ENCODE data around the gene ZBTB7C.
"Not testable (repeated sequence)": the region's sequence is repeated elsewhere in the genome, so short reads cannot be mapped to it uniquely, and the experiment has no call there.

Gene ZBTB7C

DNA sequence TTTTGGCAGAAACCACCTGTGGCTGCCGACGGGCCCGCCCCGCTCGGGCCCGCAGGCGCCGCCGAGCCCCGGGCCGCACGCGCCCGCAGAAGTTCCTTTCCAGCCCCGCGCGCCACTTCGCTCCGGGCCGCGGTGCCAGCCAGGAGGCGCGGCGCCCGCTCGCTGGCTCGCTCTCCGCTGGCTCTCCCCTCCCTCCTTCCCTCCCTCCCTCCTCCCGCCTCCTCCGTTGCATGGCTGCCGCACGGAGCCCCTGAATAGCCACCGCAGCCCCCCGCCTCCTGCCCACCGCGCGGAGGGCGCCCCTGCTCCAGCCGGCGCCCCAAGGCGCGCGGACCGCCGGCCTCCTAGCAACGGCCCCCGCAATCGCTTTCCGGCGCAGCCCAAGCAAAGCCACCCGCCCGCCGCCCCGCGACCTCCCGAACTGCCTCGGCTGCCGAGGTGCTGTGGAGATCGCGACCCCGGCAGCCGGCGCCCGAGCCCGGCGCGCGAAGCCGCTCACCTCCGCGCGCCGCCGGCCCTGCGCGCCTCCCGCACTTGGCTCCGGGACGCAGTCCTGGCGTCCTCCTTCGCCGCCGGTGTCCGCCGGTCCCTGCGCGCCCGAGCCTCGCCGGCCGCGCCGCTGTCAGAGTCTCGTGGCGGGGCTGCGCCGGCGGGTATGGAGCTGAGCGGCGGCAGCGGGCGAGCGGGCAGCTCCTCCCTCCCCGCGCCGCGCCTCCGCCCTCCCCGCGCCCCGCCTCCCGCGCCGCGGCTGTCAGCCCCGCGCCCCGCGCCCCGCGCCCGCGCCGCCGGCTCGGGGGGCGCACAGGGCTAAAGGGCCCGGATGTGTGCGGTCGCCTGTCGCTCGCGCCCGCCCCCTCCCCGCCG, at the start of gene ZBTB7C:
Gene ZBTB7C (minus strand): TSS at position 657 of the 864 bp plus-strand sequence.
- no peak for DNase-seq

DNA sequence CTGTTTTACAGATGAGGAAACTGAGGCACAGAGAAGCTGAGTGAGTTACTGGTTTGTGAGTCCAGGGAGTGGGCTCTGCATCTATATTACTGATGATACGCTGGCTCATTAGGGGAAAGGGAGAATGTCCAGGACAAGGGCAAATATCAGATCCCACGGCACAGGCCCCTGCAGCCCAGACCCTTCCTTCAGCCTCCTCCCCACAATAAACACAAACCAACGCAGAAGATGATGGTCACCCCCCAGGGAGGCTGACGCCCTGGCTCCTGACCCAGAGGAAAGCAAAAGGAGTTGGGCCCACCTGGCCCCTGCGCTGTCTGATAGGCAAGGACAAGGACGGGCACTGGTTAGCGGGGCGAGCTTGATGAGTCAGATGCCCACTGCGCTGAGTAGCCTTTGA, 47.7 kb upstream of the ZBTB7C start:
- DNase-seq: no peak

DNA sequence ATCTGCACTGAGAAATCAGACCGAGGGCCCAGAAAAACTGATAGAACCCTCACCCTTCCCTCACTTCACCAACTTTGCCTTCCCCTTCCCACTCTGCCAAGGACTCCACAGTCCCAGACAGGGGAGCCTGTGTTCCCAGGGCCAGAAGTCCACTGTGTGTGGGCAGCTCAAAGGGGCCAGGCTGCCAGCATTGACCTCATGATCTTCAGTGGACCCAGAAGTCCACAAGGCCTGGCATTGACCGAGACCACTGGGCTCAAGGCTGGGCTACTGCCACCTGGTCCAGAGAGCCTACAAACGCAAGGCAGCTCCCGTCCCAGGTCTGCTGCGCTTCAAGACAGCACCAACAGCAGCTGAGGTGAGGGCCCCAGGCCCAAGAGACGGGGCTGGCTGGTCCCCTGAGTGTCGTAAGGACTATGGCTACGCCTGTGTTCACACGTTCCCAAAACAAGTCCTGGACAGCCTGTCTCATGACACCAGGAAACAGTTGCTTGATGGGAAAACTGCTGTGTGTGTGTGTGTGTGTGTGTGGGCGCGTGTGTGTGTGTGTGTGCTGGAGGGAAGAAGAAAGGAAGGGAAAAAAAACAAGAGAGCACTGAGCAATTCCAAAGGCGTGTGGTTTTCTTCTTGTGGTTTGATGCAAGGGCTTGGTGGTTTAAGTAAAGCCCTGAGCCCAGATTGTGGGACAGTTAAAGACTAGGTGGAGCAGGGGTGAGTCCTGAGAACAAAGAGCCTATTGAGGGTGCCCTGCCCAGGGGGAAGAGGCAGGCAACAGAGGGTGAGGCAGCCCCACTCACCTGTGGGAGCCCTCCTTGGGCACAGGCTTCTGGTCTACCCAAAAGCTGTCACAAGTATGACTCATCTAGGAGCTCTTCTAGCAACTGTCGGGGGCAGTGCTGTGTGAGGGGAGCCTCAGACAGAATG, 46.6 kb upstream of the ZBTB7C start:
- peak; percentile 21 for DNase-seq

DNA sequence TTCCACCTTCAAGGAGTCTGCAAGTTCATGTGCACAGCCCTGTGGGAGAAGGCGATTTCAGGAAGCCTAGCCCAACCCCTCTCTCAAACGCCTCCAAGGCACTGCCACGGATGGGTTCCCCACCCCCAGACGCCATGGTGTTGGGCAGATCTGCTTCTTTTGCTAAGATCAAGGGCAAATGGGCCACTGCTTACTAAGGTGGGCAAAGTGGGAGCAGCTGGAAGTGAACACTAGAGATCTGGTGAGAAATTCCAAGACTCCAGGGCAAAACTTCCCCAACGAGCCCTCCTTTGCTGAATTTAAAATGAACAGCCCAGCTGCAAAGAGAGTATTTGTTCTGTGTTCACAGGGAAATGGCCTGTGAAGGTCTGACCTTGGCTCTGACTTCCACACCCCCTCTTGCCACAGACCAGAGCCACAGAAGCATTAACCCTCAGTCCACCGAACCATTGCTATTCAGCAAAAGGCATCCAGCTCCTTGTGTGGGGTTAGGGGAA, 45.1 kb upstream of the ZBTB7C start:
- no peak for DNase-seq

DNA sequence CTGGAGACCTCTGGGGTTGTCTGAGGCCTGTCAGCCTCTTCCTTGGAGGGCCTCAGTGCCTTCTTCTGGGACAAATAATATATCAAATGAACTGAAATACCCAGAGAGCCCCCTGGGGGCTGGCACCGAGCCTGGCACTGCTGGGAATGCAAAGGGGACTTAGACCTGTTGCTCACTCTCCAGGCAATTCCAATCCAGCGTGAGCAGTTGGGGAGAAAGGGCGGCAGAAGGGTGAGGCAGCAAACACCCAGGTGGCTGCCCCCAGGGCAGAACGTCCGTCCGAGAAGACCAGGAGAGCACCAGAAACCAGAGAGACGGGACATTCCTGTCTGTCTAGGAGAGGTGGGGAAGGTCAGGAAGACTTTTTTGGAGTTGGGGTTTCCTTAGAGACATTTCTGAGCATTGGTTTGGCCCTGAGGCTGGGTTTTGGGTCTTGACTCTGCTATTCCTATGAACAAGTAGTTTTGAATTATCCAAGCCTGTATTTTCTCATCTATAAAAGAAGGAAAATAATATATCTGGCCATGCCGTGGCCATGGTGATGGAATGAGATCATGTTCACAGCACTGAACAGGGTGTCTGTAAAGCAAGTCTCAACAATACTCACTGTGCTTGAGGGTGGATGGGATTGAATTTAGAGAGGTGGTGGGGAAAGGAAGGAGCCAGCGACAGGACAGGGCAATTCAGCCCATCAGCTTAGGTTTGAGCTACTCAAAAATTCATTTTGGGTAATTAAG, 44.3 kb upstream of the ZBTB7C start:
- no peak for DNase-seq

DNA sequence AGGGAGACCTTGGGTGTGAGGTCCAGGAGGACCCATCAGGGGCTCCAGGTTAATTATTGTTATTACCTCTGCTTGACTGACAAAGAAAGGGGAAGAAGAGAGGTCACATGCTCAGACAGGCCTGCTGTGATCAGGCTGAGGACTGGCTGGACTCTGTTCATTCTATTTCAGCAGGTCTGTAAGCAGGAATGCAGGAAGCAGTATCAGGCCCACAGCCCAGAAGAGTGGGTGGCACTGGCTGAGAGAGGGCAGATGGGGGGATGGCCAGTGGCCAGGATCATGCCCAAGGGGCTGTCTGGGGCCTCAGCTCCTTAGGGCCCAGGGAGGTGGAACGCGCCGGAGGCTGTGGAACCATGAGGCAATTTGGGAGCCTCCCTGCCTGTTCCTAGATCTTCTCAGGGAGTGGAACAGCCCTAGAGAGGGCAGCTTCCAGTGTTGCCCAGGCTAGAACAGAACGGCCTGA, 43.7 kb upstream of the ZBTB7C start:
- DNase-seq: no peak

DNA sequence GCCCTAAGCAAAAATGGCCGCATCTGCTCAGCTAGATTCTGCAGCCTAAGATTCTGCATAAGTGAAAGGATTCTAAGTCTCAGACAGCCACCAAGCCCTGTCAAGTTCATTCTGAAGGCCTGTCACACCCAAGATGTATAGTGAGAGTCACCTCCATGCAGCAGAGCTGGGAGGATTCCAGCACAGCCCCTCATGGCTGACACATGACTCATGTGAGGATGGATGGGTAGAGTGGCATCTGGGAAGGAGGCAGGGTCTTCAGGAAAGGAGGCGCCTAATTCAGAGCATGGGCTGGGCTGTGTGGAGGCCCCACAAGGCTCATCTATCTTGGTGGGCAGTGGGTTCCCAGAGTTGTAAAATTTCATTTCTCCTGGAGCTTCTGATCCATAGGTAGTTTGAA, 41.5 kb upstream of the ZBTB7C start:
- no peak for DNase-seq

- peak; percentile 63 for DNase-seq
Observed at GRCh38 chr18:48446582-48447225, 37.5 kb upstream of the ZBTB7C start.

DNA sequence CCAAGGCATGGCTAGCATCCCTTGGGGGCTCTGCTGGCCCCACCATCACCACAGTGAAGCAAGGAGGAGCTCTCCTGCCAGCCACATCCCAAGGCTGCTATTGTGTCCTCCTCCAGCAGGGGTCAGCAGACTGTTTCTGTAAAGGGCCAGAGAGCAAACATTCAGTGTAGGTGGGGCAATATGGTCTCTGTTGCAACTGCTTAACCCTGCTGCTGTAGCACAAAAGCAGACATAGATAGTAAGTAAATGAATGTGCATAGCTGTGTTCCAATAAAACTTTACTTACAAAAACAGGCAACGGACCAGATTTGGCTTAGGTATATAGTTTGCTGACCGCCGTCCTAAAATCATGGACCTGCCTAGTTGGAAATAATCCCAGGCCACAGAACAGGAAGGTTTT, 36.4 kb upstream of the ZBTB7C start:
- DNase-seq: peak; percentile 46

GRCh38 chr18:48442761-48443160, 33.6 kb upstream of the ZBTB7C start:
- DNase-seq: no peak

GRCh38 chr18:48441405-48441881, 32.3 kb upstream of the ZBTB7C start:
- DNase-seq: no peak

DNA sequence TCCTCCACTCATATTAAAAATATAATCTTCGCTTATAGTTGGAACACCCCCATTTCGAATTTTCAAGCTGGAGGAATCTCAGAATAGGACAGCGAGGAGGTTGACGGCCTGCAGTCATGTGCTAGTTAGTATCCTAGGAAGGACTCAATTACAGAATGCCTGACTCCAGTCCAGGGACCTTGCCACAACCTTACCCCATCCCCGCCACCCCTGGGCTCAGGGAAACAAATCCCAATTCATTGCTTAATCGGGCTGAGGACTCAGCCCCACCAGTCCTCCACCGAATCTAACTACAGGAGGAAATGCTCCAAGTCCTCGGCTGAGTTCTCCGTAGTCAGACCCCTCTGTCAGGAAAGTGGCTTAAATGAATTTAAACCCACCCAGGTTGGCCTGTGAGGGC, 31.7 kb upstream of the ZBTB7C start:
- DNase-seq: no peak

GRCh38 chr18:48436907-48437306, 27.7 kb upstream of the ZBTB7C start:
- no peak for DNase-seq

DNA sequence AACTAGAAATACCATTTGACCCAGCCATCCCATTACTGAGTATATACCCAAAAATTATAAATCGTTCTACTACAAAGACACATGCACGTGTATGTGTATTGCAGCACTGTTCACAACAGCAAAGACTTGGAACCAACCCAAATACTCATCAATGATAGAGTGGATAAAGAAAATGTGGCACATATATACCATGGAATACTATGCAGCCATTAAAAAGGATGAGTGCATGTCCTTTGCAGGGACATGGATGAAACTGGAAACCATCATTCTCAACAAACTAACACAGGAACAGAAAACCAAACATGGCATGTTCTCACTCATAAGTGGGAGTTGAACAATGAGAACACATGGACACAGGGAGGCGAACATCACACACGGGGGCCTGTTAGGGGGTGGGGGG, 25.2 kb upstream of the ZBTB7C start:
- not testable (repeated sequence) for DNase-seq

DNA sequence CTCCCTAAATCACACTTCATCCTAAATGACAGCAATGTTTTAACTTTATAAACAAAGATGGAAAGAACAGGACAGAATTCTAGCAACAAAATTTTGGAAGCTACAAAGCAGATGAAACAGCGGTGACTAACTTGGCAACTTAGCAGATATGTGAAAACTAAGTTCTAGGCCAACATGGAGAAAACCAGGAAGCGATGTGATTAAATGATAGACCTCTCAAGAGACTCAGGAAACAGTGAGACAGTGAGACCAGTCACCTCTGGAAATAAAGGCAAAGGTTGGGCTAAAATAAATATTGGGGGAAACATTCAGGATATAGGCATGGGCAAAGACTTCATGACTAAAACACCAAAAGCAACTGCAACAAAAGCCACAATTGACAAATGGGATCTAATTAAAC, 24.4 kb upstream of the ZBTB7C start:
- DNase-seq: no peak

DNA sequence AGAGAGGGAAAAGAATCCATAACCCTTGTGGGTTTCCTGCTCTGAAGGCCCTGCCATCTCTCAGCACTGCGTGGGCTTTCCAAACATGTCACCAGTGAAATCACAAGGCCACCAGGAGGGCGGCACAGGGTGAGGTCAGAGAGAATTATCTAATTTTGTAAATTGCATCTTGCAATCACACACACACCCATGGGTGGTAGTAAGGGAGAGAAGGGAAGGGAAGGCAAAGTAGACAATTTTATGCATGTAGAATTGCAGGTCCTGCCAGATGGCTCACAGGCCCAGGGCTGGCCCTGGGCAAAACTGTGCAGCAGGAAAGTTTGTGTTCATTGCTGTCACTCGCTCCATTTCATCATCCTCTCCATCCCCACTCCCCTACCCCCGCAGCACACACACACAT, 21.0 kb upstream of the ZBTB7C start:
- no peak for DNase-seq

DNA sequence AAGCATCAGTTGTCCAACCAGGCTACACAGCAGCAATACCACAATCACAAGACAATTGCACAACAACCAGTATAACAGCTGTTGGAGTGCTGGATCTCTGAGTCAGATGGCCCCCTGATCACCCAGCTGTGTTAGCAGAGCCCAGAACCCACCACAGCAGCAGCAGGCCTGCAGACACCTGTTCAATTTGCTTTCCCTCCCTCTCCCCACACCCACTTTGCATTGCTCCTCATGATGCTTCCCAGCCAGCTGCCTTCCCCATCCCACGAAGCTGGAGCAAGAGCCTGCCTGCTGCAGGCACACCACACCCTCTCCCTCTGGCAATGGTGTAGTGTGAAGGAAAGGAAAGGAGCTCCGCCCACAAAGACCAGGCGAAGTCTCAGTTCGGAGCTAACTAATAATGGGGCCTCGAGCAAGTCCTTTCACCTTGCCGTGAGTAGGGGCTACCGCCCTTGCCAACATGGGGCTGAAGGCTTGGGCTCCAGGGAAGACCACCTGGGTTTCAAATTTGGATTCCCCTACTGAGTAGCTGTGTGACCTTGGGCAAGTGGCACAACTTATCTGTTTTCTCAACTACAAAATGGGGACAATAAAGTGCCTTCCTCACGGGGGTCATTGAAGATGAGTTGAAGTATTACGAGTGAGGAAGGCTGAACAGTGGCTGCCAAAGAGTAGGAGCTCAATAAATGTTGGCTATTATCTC, 19.4 kb upstream of the ZBTB7C start:
- DNase-seq: no peak

DNA sequence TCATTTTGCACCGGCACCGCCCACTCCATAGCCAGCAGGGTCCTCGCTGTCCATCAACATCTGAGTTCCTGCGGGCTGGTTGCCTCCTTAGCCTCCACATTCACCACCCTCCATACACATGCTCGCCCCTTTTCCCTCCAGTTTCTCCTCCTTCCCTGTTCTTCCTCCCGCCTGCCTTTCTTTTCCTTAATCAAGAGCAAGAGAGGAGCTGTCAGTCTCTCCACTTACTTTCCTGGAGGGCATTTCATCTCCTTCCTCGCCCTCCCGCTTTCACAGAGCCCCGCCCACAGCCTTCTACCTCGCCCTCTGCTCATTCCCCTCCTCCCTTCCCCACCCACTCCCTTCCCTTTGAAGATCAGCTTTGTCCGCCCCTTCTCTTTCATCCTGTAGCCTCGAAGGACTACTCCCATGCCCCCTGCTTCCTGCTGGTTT, 13.8 kb upstream of the ZBTB7C start:
- DNase-seq: no peak

DNA sequence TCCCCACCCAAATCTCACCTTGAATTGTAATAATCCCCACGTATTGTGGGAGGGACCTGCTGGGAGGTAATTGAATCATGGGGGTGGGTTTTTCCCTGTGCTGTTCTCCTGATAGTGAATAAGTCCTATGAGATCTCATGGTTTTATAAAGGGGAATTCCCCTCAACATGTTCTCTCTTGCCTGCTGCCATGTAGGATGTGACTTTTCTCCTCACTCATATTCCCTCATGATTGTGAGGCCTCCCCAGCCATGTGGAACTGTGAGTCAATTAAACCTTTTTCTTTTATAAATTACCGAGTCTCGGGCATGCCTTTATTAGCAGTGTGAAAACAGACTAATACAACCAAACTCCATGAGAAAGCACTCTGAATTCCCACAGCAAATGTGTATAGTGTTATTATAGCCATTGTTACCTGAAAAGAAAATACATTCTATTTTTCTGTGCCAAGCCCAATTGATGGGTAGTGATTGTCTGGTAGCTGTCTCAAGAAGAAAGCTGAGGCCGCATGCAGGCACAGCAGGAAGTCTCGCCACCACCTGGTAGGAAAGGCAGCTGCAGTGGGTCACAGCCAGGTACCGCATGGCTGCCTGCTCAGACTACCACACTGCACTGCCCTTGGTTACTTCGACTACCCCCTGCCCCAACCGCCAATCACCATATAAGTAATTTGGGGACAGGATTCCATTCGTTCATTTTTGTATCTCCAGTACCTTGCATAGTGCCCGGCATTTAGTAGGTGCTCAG, 10.3 kb upstream of the ZBTB7C start:
- DNase-seq: no peak

DNA sequence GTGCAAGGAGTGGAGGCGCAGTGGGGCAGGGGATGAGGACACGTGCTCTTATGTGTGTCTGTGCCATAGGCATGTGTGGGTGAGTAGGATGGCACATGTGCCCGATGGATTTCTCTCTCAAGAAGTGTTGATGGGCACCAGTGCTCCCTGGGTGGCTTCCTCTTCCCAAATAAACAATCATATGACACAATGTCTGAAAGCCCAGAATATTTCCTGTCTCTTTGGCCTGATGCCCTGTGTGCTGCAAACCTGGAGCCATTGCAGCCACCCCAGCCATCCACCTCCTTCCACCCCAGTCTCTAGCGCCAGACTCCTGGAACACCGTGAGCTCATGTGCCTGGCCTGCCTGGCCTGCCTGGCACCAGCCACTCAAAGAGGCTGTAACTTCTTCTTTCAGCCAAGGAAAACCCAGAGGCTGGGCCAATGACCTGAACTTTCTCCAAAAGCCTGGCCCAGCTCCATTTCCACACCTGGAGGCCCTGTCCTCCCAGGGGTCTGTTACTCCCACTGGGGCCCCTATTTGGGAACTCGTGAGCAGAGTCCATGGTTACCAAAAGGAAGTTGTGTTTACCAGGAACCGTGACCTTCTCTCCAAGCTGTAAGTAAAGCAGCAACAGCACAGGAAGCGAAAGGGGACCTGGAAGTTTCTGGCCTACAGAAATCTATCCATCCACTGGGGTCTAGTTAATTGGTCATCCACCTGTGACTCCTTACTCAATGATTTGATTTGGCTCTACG, 9.5 kb upstream of the ZBTB7C start:
- DNase-seq: no peak
